Lung (tissue), 13 donors: Measurements from ENCODE around the gene FRRS1L. TPM values are rescaled to one million over a fixed set of nuclear protein-coding genes. Genes with fewer than 3 reads are reported as not detected.

Source experiments
- ATAC-seq: fragments of 200-7000 bp; cut with Tn5 transposase; one replicate; pipeline ENCODE4 v1.9.1; 2020; ENCODE audit warnings: moderate number of reproducible peaks; ENCODE audit not compliant: insufficient read depth, low FRiP score
- DNase-seq, 3 donors: peaks; one replicate each; pipeline ENCODE4 v3.0.0-alpha.2; 2013 to 2017
- H3K27ac ChIP-seq, 2 donors: one replicate each; pipeline ENCODE4 v1.5.1; 2013; ENCODE audit warnings: mild to moderate bottlenecking in 2 of 2, moderate library complexity in 2 of 2, control low read depth in 1 of 2, inconsistent platforms in 1 of 2, low read depth in 1 of 2, low read length in 1 of 2
- H3K27me3 ChIP-seq, 3 donors: one replicate each; pipeline ENCODE4 v1.5.1; 2013; ENCODE audit warnings: low read length in 2 of 3; ENCODE audit not compliant: control insufficient read depth in 3 of 3, insufficient read depth in 3 of 3
- H3K36me3 ChIP-seq, 4 donors: one replicate each; pipeline ENCODE4 v1.5.1; 2013; ENCODE audit warnings: low read length in 4 of 4, mild to moderate bottlenecking in 1 of 4, moderate library complexity in 1 of 4; ENCODE audit not compliant: control insufficient read depth in 4 of 4, insufficient read depth in 4 of 4
- H3K4me1 ChIP-seq, 5 donors: one replicate each; pipeline ENCODE4 v1.5.1; 2013; ENCODE audit warnings: low read length in 5 of 5, mild to moderate bottlenecking in 2 of 5, moderate library complexity in 1 of 5; ENCODE audit not compliant: control insufficient read depth in 5 of 5, insufficient read depth in 5 of 5
- H3K4me3 ChIP-seq: one replicate; pipeline ENCODE4 v1.5.1; 2013; ENCODE audit warnings: mild to moderate bottlenecking, control low read depth, moderate library complexity
- H3K9ac ChIP-seq, 2 donors: one replicate each; pipeline ENCODE4 v1.5.1; 2013; ENCODE audit warnings: low read length in 2 of 2, control low read depth in 1 of 2; ENCODE audit not compliant: insufficient read depth in 1 of 2
- H3K9me3 ChIP-seq, 4 donors: one replicate each; pipeline ENCODE4 v1.5.1; 2013; ENCODE audit warnings: low read length in 3 of 4, mild to moderate bottlenecking in 1 of 4, moderate library complexity in 1 of 4; ENCODE audit not compliant: control insufficient read depth in 4 of 4, insufficient read depth in 3 of 4
- CTCF ChIP-seq: IDR thresholded peaks from 2 replicates; pipeline ENCODE4 v1.5.1; 2012; ENCODE audit warnings: mild to moderate bottlenecking; ENCODE audit errors: control extremely low read depth, extremely low read depth
- WGBS, 2 donors: extraction: QIAGEN DNeasy Blood & Tissue Kit; methylation state at CpG; one replicate each; pipeline ENCODE4 v1.1.7; 2013; 5-methylcytosine and 5-hydroxymethylcytosine counted together
- polyA plus RNA-seq, 2 donors: library from polyadenylated mRNA; stranded (reverse); fragments of 200-250 nt; gene quantifications; one replicate each; pipeline ENCODE4 v1.2.1, GENCODE V29; 2013
- small RNA-seq: library from RNA; depleted of rRNA; stranded (forward); fragments of <200 nt; gene quantifications from one replicate; pipeline ENCODE3, GENCODE V24; 2014; ENCODE audit warnings: low replicate concordance
- total RNA-seq, 2 donors: library from RNA; depleted of rRNA in 1 of 2; stranded (reverse); fragments of >200 nt in 1 of 2; gene quantifications; one replicate each; pipeline ENCODE4 v1.2.1, GENCODE V29; 2014 to 2021
- donor health status: control.
- donor health status: control.
- donor health status: Bipolar disorder and iron deficiency.
- donor health status: healthy.
- donor health status: DM: yes; HTN: yes; CAD: no.

The FRRS1L gene
- total and polyA plus RNA-seq, 4 donors = under 0.01 to 1.2 (median 0.03) TPM; not detected in 1

- no peak overlapping the region for H3K27ac ChIP-seq
- H3K9me3 ChIP-seq = no peaks in the 10 kb centered on the region
- no peaks in the 10 kb centered on the region for H3K27me3 ChIP-seq
- TF ChIP-seq CTCF = no peak
- no peak overlapping the region for H3K9ac ChIP-seq
- no peak for ATAC-seq
- no peaks in the 10 kb centered on the region for H3K4me1 ChIP-seq
- peaks cover 3 to 36% (median 12%) of the 10 kb centered on the region in 4 donors for H3K36me3 ChIP-seq
- DNase-seq = no peak
- 53 to 89% methylated on average over 2 of the region's 2 CpGs for WGBS, 2 donors
- no peak overlapping the region for H3K4me3 ChIP-seq
Observed at GRCh38 chr9:109082091-109082620, 84.9 kb downstream of the FRRS1L start.

Small RNA genes within 50 kb of the gene (small RNA-seq; reads per million reads assigned to genes)
- not detected for gene RNU6-984P

Other genes starting within 250 kb of the FRRS1L start
- 10 to 100 TPM; 20.9 to 39.3 TPM for gene ELP1, start 233.1 kb downstream of the FRRS1L start, total RNA-seq
- gene ELP1, start 233.1 kb downstream of the FRRS1L start, polyA plus RNA-seq = 10 to 100 TPM in 1 of 2 donors, 1 to 10 TPM in 1; 8.0 to 11.8 TPM
- gene ABITRAM, start 232.8 kb downstream of the FRRS1L start, total RNA-seq = 10 to 100 TPM; 15.2 to 15.9 TPM
- gene ABITRAM, start 232.8 kb downstream of the FRRS1L start, polyA plus RNA-seq = 10 to 100 TPM; 13.5 to 17.3 TPM
- gene CTNNAL1, start 153.8 kb downstream of the FRRS1L start, total RNA-seq = 10 to 100 TPM; 32.5 to 53.9 TPM
- 10 to 100 TPM; 20.6 to 41.5 TPM for gene CTNNAL1, start 153.8 kb downstream of the FRRS1L start, polyA plus RNA-seq
- gene TMEM245, start 47.3 kb downstream of the FRRS1L start, total RNA-seq = 100 to 1,000 TPM in 1 of 2 donors, 10 to 100 TPM in 1; 63.3 to 137 TPM
- 10 to 100 TPM; 15.0 to 20.8 TPM for gene TMEM245, start 47.3 kb downstream of the FRRS1L start, polyA plus RNA-seq
- gene EPB41L4B, start 153.8 kb upstream of the FRRS1L start, total RNA-seq = 10 to 100 TPM; 13.9 to 14.5 TPM
- gene EPB41L4B, start 153.8 kb upstream of the FRRS1L start, polyA plus RNA-seq = 10 to 100 TPM in 1 of 2 donors, 1 to 10 TPM in 1; 6.0 to 10.4 TPM